ENCODE measurements around the gene CCSER1. TPM values are rescaled to one million over a fixed set of nuclear protein-coding genes. Genes with fewer than 3 reads are reported as not detected.

CCSER1 gene
- total RNA-seq, 4 donors from 2014 or later, result 3.6 to 7.0 (median 5.5) TPM

DNA sequence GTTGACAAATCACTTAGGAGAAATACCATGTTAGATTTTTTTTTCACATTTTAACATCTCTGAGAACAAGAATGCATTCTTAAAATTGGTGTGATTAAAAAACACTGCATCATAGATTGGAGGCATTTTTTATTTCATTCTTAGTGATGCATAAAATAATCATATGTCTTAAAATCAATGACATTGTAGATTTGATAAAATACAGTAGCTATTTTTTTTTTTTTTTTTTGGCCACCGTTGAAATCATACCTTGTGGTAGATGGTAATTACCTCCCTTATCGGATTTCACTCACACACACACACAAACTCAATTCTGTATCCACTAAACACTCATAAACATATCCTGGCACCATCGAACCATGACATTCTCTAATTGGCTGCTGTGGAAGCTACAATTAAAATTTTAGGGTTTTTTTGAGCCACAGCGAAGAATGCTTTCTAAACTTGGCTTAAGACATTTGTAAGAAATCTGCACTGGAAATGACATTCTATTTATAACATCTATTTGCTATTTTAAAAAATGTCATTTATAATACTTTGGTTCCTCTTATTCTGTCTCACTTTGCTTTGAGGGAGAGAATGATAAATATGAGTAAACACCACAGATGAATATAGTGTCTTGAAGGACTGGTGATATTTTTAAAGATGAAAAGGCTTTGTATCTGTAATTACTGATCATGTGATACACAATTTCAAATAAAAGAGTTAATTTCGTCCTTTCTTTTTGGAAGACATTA lies 60.1 kb downstream of the CCSER1 start:
- WGBS, result 70% methylated on average over 5 of the region's 5 CpGs
- intact Hi-C loops (cut with DNase I), result no loop called here

DNA sequence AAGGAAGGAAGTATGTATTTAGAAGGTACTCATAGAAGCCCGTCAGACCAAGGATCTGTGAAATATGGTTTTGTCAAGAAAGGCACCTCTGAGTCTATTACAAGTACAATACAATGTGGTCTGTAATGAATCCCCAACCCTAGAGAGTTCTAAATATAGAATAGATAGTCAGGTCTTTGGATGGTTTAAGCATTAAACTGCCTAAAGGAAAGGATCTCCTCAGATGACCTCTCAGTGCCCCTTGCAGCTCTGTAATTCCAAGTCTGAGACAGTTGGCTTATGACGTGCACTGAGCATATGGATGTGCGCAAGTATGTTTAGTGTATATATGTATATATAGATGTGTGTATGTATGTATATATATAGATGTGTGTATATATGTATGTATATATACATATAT lies 62.0 kb downstream of the CCSER1 start:
- no peak for DNase-seq (ENCODE audit: extremely low spot score)
- no peaks in the 10 kb centered on the region for H3K9me3 ChIP-seq
- 78% methylated on average over 3 of the region's 3 CpGs for WGBS
- intact Hi-C loops (cut with DNase I), result no loop called here
- no peak overlapping the region for H3K27ac ChIP-seq (replicated peaks in 1 of 4)
- no peaks in the 10 kb centered on the region for H3K27me3 ChIP-seq
- H3K4me3 ChIP-seq, result no peak overlapping the region
- H3K36me3 ChIP-seq, result no peaks in the 10 kb centered on the region
- peaks cover 0 to 3% (median 0%) of the 10 kb centered on the region in 4 donors for H3K4me1 ChIP-seq
- TF ChIP-seq, protein P1, sequence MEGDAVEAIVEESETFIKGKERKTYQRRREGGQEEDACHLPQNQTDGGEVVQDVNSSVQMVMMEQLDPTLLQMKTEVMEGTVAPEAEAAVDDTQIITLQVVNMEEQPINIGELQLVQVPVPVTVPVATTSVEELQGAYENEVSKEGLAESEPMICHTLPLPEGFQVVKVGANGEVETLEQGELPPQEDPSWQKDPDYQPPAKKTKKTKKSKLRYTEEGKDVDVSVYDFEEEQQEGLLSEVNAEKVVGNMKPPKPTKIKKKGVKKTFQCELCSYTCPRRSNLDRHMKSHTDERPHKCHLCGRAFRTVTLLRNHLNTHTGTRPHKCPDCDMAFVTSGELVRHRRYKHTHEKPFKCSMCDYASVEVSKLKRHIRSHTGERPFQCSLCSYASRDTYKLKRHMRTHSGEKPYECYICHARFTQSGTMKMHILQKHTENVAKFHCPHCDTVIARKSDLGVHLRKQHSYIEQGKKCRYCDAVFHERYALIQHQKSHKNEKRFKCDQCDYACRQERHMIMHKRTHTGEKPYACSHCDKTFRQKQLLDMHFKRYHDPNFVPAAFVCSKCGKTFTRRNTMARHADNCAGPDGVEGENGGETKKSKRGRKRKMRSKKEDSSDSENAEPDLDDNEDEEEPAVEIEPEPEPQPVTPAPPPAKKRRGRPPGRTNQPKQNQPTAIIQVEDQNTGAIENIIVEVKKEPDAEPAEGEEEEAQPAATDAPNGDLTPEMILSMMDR (IDR thresholded peaks at IDR 0.05), result no peak
- no peak for TF ChIP-seq EP300 (IDR thresholded peaks at IDR 0.05)
- TF ChIP-seq POLR2A (IDR thresholded peaks at IDR 0.05; ENCODE audit: low read depth), result no peak
- TF ChIP-seq POLR2AphosphoS5 (IDR thresholded peaks at IDR 0.05), result no peak

More for the DNA sequence above, 60.1 kb downstream of the CCSER1 start:
- Histone ChIP-seq H3K4me1 (peaks cover 0 to 3% (median 0%) of the 10 kb centered on the region in 4 donors), H3K36me3 (no peaks in the 10 kb centered on the region), H3K9me3 (no peaks in the 10 kb centered on the region), H3K27me3 (no peaks in the 10 kb centered on the region), H3K4me3 (no peak overlapping the region), H3K27ac (replicated peaks in 1 of 4) (no peak overlapping the region)
- no peak for DNase-seq (ENCODE audit: extremely low spot score)
- TF ChIP-seq, protein P1 (IDR thresholded peaks at IDR 0.05), result no peak
- TF ChIP-seq EP300 (IDR thresholded peaks at IDR 0.05) (no peak), POLR2AphosphoS5 (IDR thresholded peaks at IDR 0.05) (no peak), POLR2A (IDR thresholded peaks at IDR 0.05; ENCODE audit: low read depth) (no peak)

DNA sequence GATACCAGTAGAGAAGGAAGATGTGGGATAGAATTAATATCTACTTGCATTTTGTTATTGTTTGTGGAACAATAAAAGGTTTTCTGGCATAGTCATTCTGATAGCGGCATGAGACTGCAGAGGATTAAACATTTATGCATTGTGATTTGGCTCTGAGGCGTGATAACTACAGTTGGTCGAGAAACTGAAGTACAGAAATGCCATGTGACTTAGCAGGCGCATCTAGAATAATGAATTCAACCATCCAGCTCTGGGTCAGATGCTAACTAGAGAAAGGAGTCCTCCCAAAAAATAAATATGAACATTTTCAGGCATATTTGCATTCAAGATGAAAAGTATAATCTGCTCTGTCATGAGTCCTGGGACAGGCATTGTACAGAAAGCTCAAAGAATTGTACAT lies 62.8 kb downstream of the CCSER1 start:
- H3K27me3 ChIP-seq, result no peaks in the 10 kb centered on the region
- H3K36me3 ChIP-seq, result no peaks in the 10 kb centered on the region
- no peaks in the 10 kb centered on the region for H3K9me3 ChIP-seq
- H3K4me3 ChIP-seq, result no peak overlapping the region
- no peak for DNase-seq (ENCODE audit: extremely low spot score)
- TF ChIP-seq POLR2A (IDR thresholded peaks at IDR 0.05; ENCODE audit: low read depth) (no peak), EP300 (IDR thresholded peaks at IDR 0.05) (no peak), POLR2AphosphoS5 (IDR thresholded peaks at IDR 0.05) (no peak)
- TF ChIP-seq, protein P1 (IDR thresholded peaks at IDR 0.05), result no peak
- 88% methylated on average over 4 of the region's 4 CpGs for WGBS
- H3K27ac ChIP-seq (replicated peaks in 1 of 4), result no peak overlapping the region
- intact Hi-C loops (cut with DNase I), result no loop called here
- peaks cover 0 to 3% (median 0%) of the 10 kb centered on the region in 4 donors for H3K4me1 ChIP-seq

DNA sequence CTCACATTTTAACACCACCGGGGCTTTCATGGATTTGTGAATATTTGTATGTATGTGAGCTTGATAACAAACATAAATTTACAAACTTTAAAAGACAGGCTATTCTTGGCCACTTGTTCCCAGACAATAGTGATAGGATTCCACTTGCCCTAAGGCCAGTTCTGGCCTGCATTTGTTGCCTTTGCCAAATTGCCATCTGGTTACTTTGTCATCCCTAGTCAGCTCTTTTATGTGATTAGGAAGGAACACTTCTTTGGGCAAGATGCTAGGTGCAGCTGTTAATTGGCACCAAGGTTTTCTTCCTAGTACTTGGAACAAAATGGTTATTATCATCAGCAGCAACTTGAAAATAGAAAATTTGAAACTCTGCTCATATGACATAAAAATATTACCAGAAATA lies 63.3 kb downstream of the CCSER1 start:
- no peaks in the 10 kb centered on the region for H3K36me3 ChIP-seq
- no peak overlapping the region for H3K4me3 ChIP-seq
- no peaks in the 10 kb centered on the region for H3K27me3 ChIP-seq
- no peak overlapping the region for H3K27ac ChIP-seq (replicated peaks in 1 of 4)
- TF ChIP-seq POLR2AphosphoS5 (IDR thresholded peaks at IDR 0.05), result no peak
- TF ChIP-seq, protein P1 (IDR thresholded peaks at IDR 0.05), result no peak
- TF ChIP-seq POLR2A (IDR thresholded peaks at IDR 0.05; ENCODE audit: low read depth), result no peak
- no peak for TF ChIP-seq EP300 (IDR thresholded peaks at IDR 0.05)
- peaks cover 0 to 3% (median 0%) of the 10 kb centered on the region in 4 donors for H3K4me1 ChIP-seq
- intact Hi-C loops (cut with DNase I), result no loop called here
- 86% methylated on average over 1 of the region's 1 CpG for WGBS
- no peaks in the 10 kb centered on the region for H3K9me3 ChIP-seq
- DNase-seq (ENCODE audit: extremely low spot score), result no peak

Measured in esophagus muscularis mucosa (tissue), 4 donors.